Neural cell (in vitro differentiated cells): ENCODE data around the gene TXNRD3.
"Not testable (repeated sequence)": the region's sequence is repeated elsewhere in the genome, so short reads cannot be mapped to it uniquely, and the experiment has no call there.

Source experiments
- MXI1 ChIP-seq: fragments of 450-650 bp; conservative IDR thresholded peaks from 2 replicates; pipeline ENCODE4 v1.6.1; 2014; ENCODE audit warnings: antibody characterized with exemption, mild to moderate bottlenecking; ENCODE audit not compliant: poor library complexity, severe bottlenecking
- TAF1 ChIP-seq: IDR thresholded peaks from 2 replicates; pipeline ENCODE4 v1.6.1; 2012; ENCODE audit warnings: low read depth

GRCh38 chr3:126595479-126595878 is 59.4 kb downstream of the TXNRD3 start:
- TF ChIP-seq MXI1, TAF1: not testable (repeated sequence)
